ENCODE measurements around the gene KIF21A.

The KIF21A gene

GRCh38 chr12:39435531-39435930 lies 7.4 kb downstream of the KIF21A start:
- Histone ChIP-seq H3K36me3 (no peaks in the 10 kb centered on the region), H3K9ac (no peak overlapping the region), H3K4me1 (no peaks in the 10 kb centered on the region), H3K4me2 (no peak overlapping the region), H3K4me3 (no peak overlapping the region), H3K9me3 (no peaks in the 10 kb centered on the region), H3K27me3 (no peaks in the 10 kb centered on the region), H4K20me1 (no peaks in the 10 kb centered on the region), H3K27ac (no peak overlapping the region)
- no peak for TF ChIP-seq Cebpa-rat (IDR thresholded peaks at IDR 0.05)

GRCh38 chr12:39431797-39432196 lies 11.1 kb downstream of the KIF21A start:
- Histone ChIP-seq H3K9ac (no peak overlapping the region), H3K27me3 (no peaks in the 10 kb centered on the region), H3K4me1 (no peaks in the 10 kb centered on the region), H3K4me2 (no peak overlapping the region), H3K27ac (no peak overlapping the region), H4K20me1 (no peaks in the 10 kb centered on the region), H3K9me3 (no peaks in the 10 kb centered on the region), H3K4me3 (no peak overlapping the region), H3K36me3 (no peaks in the 10 kb centered on the region)
- no peak for TF ChIP-seq Cebpa-rat (IDR thresholded peaks at IDR 0.05)

DNA sequence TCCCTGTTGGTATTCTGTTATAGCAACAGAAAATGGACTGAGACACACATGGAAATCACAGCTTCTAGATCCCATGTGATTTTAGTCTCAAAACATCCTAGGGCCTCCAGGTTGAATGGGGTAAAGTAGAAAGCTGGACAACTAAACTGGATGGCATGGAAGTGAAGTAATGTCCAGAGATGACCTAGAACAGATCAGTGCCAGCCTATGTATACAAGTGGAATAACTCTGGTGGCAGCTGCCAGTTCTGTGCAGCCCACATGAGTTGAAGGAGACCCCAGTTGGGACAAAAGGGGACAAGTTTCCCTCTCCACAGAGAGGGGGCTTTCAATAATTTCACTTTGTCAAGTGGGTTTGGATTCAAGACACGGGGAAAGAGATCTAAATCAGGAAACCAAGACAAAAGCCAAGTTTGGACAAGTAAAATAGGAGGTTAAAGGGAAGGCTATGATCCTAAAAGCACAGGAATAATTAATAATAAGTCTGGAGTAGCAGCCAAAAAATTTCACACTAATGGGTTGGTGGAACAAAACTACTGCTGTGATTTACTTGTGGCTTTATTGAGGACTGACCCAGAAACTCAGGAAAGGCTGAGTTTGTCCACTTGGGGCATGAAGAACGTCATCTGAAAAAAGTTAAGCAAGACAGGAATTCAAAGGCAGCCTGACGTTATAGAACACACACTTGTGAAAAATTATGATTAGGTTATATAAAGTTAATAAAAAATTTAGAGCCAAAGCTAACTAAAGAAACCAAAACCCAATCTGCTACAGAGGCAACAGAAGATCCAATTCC lies 11.7 kb downstream of the KIF21A start:
- no peak overlapping the region for H3K4me2 ChIP-seq
- H4K20me1 ChIP-seq: no peaks in the 10 kb centered on the region
- H3K27me3 ChIP-seq: no peaks in the 10 kb centered on the region
- H3K4me3 ChIP-seq: no peak overlapping the region
- H3K36me3 ChIP-seq: no peaks in the 10 kb centered on the region
- H3K9me3 ChIP-seq: no peaks in the 10 kb centered on the region
- H3K27ac ChIP-seq: no peak overlapping the region
- H3K4me1 ChIP-seq: no peaks in the 10 kb centered on the region
- no peak overlapping the region for H3K9ac ChIP-seq
- no peak for TF ChIP-seq Cebpa-rat (IDR thresholded peaks at IDR 0.05)

DNA sequence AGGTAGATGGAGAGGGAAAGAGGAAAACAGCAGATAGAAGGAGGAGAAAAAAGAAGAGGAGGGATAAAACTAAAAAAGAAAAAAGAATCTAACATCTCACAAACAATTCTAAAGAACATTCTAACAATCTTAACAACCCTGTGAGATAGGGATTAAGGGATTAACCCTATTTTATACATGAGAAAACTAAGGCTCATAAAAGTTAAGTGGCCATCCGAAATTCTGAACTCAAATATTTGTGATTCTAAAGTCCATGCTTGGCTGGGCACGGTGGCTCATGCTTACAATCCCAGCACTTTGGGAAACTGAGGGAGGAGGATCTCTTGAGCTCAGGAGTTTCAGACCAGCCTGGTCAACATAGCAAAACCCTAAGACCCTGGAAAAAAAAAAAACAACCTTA lies 13.1 kb downstream of the KIF21A start:
- Histone ChIP-seq H4K20me1 (no peaks in the 10 kb centered on the region), H3K9me3 (no peaks in the 10 kb centered on the region), H3K4me1 (no peaks in the 10 kb centered on the region), H3K27me3 (no peaks in the 10 kb centered on the region), H3K9ac (no peak overlapping the region), H3K4me2 (no peak overlapping the region), H3K27ac (no peak overlapping the region), H3K36me3 (no peaks in the 10 kb centered on the region), H3K4me3 (no peak overlapping the region)
- TF ChIP-seq Cebpa-rat (IDR thresholded peaks at IDR 0.05): no peak

- H3K36me3 ChIP-seq: no peaks in the 10 kb centered on the region
- H3K4me2 ChIP-seq: no peak overlapping the region
- no peaks in the 10 kb centered on the region for H3K27me3 ChIP-seq
- no peak overlapping the region for H3K4me3 ChIP-seq
- H3K9me3 ChIP-seq: no peaks in the 10 kb centered on the region
- H4K20me1 ChIP-seq: no peaks in the 10 kb centered on the region
- no peak overlapping the region for H3K27ac ChIP-seq
- no peak for TF ChIP-seq Cebpa-rat (IDR thresholded peaks at IDR 0.05)
- no peak overlapping the region for H3K9ac ChIP-seq
- H3K4me1 ChIP-seq: no peaks in the 10 kb centered on the region
Observed at GRCh38 chr12:39427360-39427808, 15.5 kb downstream of the KIF21A start.

GRCh38 chr12:39426636-39427240 lies 16.2 kb downstream of the KIF21A start:
- Histone ChIP-seq H4K20me1 (no peaks in the 10 kb centered on the region), H3K9me3 (no peaks in the 10 kb centered on the region), H3K36me3 (no peaks in the 10 kb centered on the region), H3K4me3 (no peak overlapping the region), H3K4me2 (no peak overlapping the region), H3K27ac (no peak overlapping the region), H3K4me1 (no peaks in the 10 kb centered on the region), H3K27me3 (no peaks in the 10 kb centered on the region), H3K9ac (no peak overlapping the region)
- no peak for TF ChIP-seq Cebpa-rat (IDR thresholded peaks at IDR 0.05)

GRCh38 chr12:39420043-39420442 lies 22.9 kb downstream of the KIF21A start:
- Histone ChIP-seq H3K27me3 (no peaks in the 10 kb centered on the region), H3K27ac (no peak overlapping the region), H3K9me3 (no peaks in the 10 kb centered on the region), H3K4me1 (no peaks in the 10 kb centered on the region), H3K36me3 (no peaks in the 10 kb centered on the region), H3K9ac (no peak overlapping the region), H4K20me1 (no peaks in the 10 kb centered on the region), H3K4me2 (no peak overlapping the region), H3K4me3 (no peak overlapping the region)
- TF ChIP-seq Cebpa-rat (IDR thresholded peaks at IDR 0.05): no peak

DNA sequence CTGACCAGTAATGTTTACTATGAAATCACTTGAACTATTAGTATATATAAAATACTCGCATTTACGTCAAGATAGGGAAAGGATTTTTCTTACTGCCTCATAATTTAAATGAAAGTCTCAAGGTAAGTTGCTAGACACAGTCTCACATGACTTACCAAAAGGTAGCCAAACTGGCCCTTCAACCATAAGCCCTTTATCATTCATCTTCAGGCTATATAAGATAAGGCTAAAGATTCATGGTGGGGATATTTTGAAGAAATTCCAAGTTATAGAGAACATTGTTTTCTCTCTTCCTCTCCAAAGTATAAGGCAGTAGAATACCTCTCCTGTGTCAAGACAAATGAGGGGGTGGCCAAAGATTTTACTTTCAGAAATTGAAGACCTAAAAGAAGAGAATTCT lies 23.4 kb downstream of the KIF21A start:
- H3K36me3 ChIP-seq: no peaks in the 10 kb centered on the region
- no peak overlapping the region for H3K27ac ChIP-seq
- H3K4me2 ChIP-seq: no peak overlapping the region
- no peak for TF ChIP-seq Cebpa-rat (IDR thresholded peaks at IDR 0.05)
- no peaks in the 10 kb centered on the region for H3K4me1 ChIP-seq
- H3K9me3 ChIP-seq: no peaks in the 10 kb centered on the region
- H4K20me1 ChIP-seq: no peaks in the 10 kb centered on the region
- H3K27me3 ChIP-seq: no peaks in the 10 kb centered on the region
- H3K9ac ChIP-seq: no peak overlapping the region
- no peak overlapping the region for H3K4me3 ChIP-seq

GRCh38 chr12:39417916-39418315 lies 25.0 kb downstream of the KIF21A start:
- Histone ChIP-seq H3K36me3 (no peaks in the 10 kb centered on the region), H3K27me3 (no peaks in the 10 kb centered on the region), H3K9ac (no peak overlapping the region), H3K4me2 (no peak overlapping the region), H3K4me1 (no peaks in the 10 kb centered on the region), H3K27ac (no peak overlapping the region), H3K9me3 (no peaks in the 10 kb centered on the region), H4K20me1 (no peaks in the 10 kb centered on the region), H3K4me3 (no peak overlapping the region)
- no peak for TF ChIP-seq Cebpa-rat (IDR thresholded peaks at IDR 0.05)
